HEK293 (cell line): ENCODE data around the gene CEND1.

Source experiments
- EGR2 ChIP-seq: fragments of 450-650 bp; formaldehyde crosslinking; IDR thresholded peaks from 2 replicates; pipeline ENCODE4 v1.5.1; 2016; ENCODE audit warnings: low read depth, missing biosample characterization, missing genetic modification characterization
- FEZF1 ChIP-seq: fragments of 450-650 bp; formaldehyde crosslinking; IDR thresholded peaks from 2 replicates; pipeline ENCODE4 v1.5.1; 2016; ENCODE audit warnings: missing biosample characterization, missing genetic modification characterization
- GLIS2 ChIP-seq: fragments of 450-650 bp; formaldehyde crosslinking; IDR thresholded peaks from 2 replicates; pipeline ENCODE4 v1.5.1; 2016; ENCODE audit warnings: missing biosample characterization, missing genetic modification characterization
- HOXA7 ChIP-seq: sonication (generic); formaldehyde crosslinking; IDR thresholded peaks from 2 replicates; pipeline ENCODE4 v1.8.1; 2022; ENCODE audit warnings: missing genetic modification reagents, borderline replicate concordance
- IKZF3 ChIP-seq: fragments of 450-650 bp; IDR thresholded peaks from 2 replicates; pipeline ENCODE4 v1.5.0; 2018; ENCODE audit warnings: missing biosample characterization, mild to moderate bottlenecking, missing genetic modification characterization, moderate library complexity
- KLF10 ChIP-seq: fragments of 450-650 bp; IDR thresholded peaks from 2 replicates; pipeline ENCODE4 v1.5.1; 2018; ENCODE audit warnings: missing biosample characterization, mild to moderate bottlenecking, missing genetic modification characterization
- KLF7 ChIP-seq: fragments of 450-650 bp; formaldehyde crosslinking; IDR thresholded peaks from 2 replicates; pipeline ENCODE4 v1.5.1; 2016; ENCODE audit warnings: missing biosample characterization, missing genetic modification characterization, borderline replicate concordance
- MZF1 ChIP-seq: fragments of 450-650 bp; formaldehyde crosslinking; IDR thresholded peaks from 2 replicates; pipeline ENCODE4 v1.5.1; 2017; ENCODE audit warnings: missing biosample characterization, missing genetic modification characterization, borderline replicate concordance
- REPIN1 ChIP-seq: fragments of 450-650 bp; formaldehyde crosslinking; IDR thresholded peaks from 2 replicates; pipeline ENCODE4 v1.5.1; 2017; ENCODE audit warnings: missing biosample characterization, missing genetic modification characterization, low read depth
- SALL2 ChIP-seq: fragments of 450-650 bp; formaldehyde crosslinking; IDR thresholded peaks from 2 replicates; pipeline ENCODE4 v1.5.0; 2017; ENCODE audit warnings: missing biosample characterization, mild to moderate bottlenecking, missing genetic modification characterization, borderline replicate concordance
- SCRT2 ChIP-seq: fragments of 450-650 bp; formaldehyde crosslinking; IDR thresholded peaks from 2 replicates; pipeline ENCODE4 v1.5.1; 2016; ENCODE audit warnings: missing biosample characterization, missing genetic modification characterization
- TRIM28 ChIP-seq: IDR thresholded peaks from 2 replicates; pipeline ENCODE4 v1.6.1; 2011; ENCODE audit warnings: low read length, control low read depth, borderline replicate concordance
- ZBTB20 ChIP-seq: fragments of 450-650 bp; formaldehyde crosslinking; IDR thresholded peaks from 2 replicates; pipeline ENCODE4 v1.5.1; 2016; ENCODE audit warnings: missing biosample characterization, missing genetic modification characterization
- ZBTB48 ChIP-seq: fragments of 450-650 bp; formaldehyde crosslinking; IDR thresholded peaks from 2 replicates; pipeline ENCODE4 v1.5.1; 2016; ENCODE audit warnings: missing biosample characterization, missing genetic modification characterization
- ZNF132 ChIP-seq: fragments of 450-650 bp; formaldehyde crosslinking; IDR thresholded peaks from 2 replicates; pipeline ENCODE4 v1.5.1; 2017; ENCODE audit warnings: missing biosample characterization, missing genetic modification characterization, borderline replicate concordance
- ZNF133 ChIP-seq: fragments of 450-650 bp; formaldehyde crosslinking; IDR thresholded peaks from 2 replicates; pipeline ENCODE4 v1.5.1; 2016; ENCODE audit warnings: missing biosample characterization, missing genetic modification characterization
- ZNF354C ChIP-seq: fragments of 450-650 bp; formaldehyde crosslinking; IDR thresholded peaks from 2 replicates; pipeline ENCODE4 v1.5.1; 2016; ENCODE audit warnings: missing biosample characterization, missing genetic modification characterization, low read depth, borderline replicate concordance
- ZNF510 ChIP-seq: fragments of 450-650 bp; formaldehyde crosslinking; IDR thresholded peaks from 2 replicates; pipeline ENCODE4 v1.5.1; 2018; ENCODE audit warnings: mild to moderate bottlenecking, missing genetic modification characterization, missing biosample characterization; ENCODE audit not compliant: insufficient replicate concordance
- ZNF514 ChIP-seq: fragments of 450-650 bp; formaldehyde crosslinking; IDR thresholded peaks from 2 replicates; pipeline ENCODE4 v1.5.1; 2016; ENCODE audit warnings: missing biosample characterization, missing genetic modification characterization
- ZNF600 ChIP-seq: fragments of 450-650 bp; formaldehyde crosslinking; IDR thresholded peaks from 2 replicates; pipeline ENCODE4 v1.5.1; 2016; ENCODE audit warnings: missing biosample characterization, missing genetic modification characterization
- ZNF610 ChIP-seq: fragments of 450-650 bp; formaldehyde crosslinking; IDR thresholded peaks from 2 replicates; pipeline ENCODE4 v1.5.1; 2016; ENCODE audit warnings: missing biosample characterization, missing genetic modification characterization, borderline replicate concordance
- ZNF830 ChIP-seq: fragments of 450-650 bp; IDR thresholded peaks from 2 replicates; pipeline ENCODE4 v1.5.0; 2018; ENCODE audit warnings: missing biosample characterization, missing genetic modification characterization, low read depth, mild to moderate bottlenecking, moderate library complexity
- ZSCAN16 ChIP-seq: fragments of 450-650 bp; formaldehyde crosslinking; IDR thresholded peaks from 2 replicates; pipeline ENCODE4 v1.5.1; 2016; ENCODE audit warnings: missing biosample characterization, missing genetic modification characterization
- ZXDB ChIP-seq: fragments of 450-650 bp; formaldehyde crosslinking; IDR thresholded peaks from 2 replicates; pipeline ENCODE4 v1.5.1; 2016; ENCODE audit warnings: missing biosample characterization, missing genetic modification characterization
- TF ChIP-seq, protein P1 (sequence below): fragments of 450-650 bp; formaldehyde crosslinking; IDR thresholded peaks from 2 replicates; pipeline ENCODE4 v1.5.1; 2016; ENCODE audit warnings: missing biosample characterization, missing genetic modification characterization
- TF ChIP-seq, protein P2 (sequence below): fragments of 450-650 bp; formaldehyde crosslinking; IDR thresholded peaks from 2 replicates; pipeline ENCODE4 v1.5.1; 2016; ENCODE audit warnings: missing biosample characterization, missing genetic modification characterization
- TF ChIP-seq, protein P3 (sequence below): fragments of 450-650 bp; formaldehyde crosslinking; IDR thresholded peaks from 2 replicates; pipeline ENCODE4 v1.5.1; 2016; ENCODE audit warnings: missing biosample characterization, missing genetic modification characterization, low read depth
- TF ChIP-seq, protein P4 (sequence below): fragments of 450-650 bp; formaldehyde crosslinking; IDR thresholded peaks from 2 replicates; pipeline ENCODE4 v1.5.1; 2016; ENCODE audit warnings: missing biosample characterization, missing genetic modification characterization
- TF ChIP-seq, protein P5 (sequence below): fragments of 450-650 bp; formaldehyde crosslinking; IDR thresholded peaks from 2 replicates; pipeline ENCODE4 v1.5.1; 2017; ENCODE audit warnings: missing biosample characterization, missing genetic modification characterization
- TF ChIP-seq, protein P6 (sequence below): fragments of 450-650 bp; formaldehyde crosslinking; IDR thresholded peaks from 2 replicates; pipeline ENCODE4 v1.5.1; 2016; ENCODE audit warnings: missing biosample characterization, missing genetic modification characterization, borderline replicate concordance

CEND1 gene

DNA sequence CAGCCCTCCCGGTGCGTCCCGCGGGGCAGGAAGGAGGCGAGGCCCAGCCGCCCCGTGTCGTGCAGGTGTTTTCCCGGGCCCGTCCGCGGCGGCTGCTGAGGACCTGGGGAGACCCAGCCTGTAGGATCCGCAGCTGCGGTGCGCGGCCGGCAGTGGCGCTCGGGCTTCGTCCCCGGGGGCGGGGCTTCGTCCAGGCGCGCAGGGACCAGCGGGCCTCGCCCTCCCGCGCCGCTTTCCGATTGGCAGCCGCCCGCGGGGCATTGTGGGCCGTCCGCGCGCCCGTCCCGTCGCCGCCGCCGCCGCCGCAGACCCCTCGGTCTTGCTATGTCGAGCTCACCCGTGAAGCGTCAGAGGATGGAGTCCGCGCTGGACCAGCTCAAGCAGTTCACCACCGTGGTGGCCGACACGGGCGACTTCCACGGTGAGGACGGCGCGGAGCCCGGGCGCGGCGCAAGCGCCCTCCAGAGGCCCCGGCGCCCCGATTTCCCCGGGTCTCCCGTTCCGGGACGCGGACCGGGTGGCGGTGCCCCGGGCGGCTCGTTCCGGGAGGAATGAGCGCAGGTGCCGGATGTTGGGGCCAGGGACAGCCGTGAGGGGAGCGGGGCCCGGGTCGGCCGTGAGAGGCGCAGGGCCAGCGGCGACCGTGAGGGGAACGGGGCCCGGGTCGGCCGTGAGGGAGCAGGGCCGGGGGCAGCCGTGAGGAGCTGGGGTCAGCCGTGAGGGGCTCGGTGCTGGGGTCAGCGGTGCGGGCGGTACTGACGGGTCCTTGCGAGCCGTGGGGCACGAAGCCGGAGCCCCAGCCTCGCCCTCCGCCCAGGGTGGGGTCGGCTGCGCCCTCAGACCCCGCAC is 42.5 kb downstream of the CEND1 start, which contains the start of gene TALDO1 (continued):
- TF ChIP-seq, protein P1, sequence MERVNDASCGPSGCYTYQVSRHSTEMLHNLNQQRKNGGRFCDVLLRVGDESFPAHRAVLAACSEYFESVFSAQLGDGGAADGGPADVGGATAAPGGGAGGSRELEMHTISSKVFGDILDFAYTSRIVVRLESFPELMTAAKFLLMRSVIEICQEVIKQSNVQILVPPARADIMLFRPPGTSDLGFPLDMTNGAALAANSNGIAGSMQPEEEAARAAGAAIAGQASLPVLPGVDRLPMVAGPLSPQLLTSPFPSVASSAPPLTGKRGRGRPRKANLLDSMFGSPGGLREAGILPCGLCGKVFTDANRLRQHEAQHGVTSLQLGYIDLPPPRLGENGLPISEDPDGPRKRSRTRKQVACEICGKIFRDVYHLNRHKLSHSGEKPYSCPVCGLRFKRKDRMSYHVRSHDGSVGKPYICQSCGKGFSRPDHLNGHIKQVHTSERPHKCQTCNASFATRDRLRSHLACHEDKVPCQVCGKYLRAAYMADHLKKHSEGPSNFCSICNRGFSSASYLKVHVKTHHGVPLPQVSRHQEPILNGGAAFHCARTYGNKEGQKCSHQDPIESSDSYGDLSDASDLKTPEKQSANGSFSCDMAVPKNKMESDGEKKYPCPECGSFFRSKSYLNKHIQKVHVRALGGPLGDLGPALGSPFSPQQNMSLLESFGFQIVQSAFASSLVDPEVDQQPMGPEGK (tag by site-specific recombination): peak; percentile 19; the same call in 1 of the 2 replicates
- TF ChIP-seq SCRT2 (tag by site-specific recombination) (peak; percentile 43; the same call in 1 of the 2 replicates), ZBTB48 (0 out of 2 replicates have a peak, but pooled peaks have one; percentile 14), KLF7 (tag by site-specific recombination) (no peak), GLIS2 (peak; percentile 5; the same call in 1 of the 2 replicates), TRIM28 (no peak), ZSCAN16 (tag by site-specific recombination) (no peak), ZBTB20 (tag by site-specific recombination) (peak; percentile 93), ZNF610 (tag by site-specific recombination) (no peak), FEZF1 (no peak), ZNF132 (tag by site-specific recombination) (no peak), ZNF133 (no peak), ZNF600 (tag by site-specific recombination) (peak; percentile 86; the same call in 1 of the 2 replicates), ZNF830 (tag by site-specific recombination) (no peak), MZF1 (tag by site-specific recombination) (no peak), ZNF510 (tag by site-specific recombination) (no peak), HOXA7 (CRISPR knock-in tag) (no peak), REPIN1 (no peak), KLF10 (tag by site-specific recombination) (peak; percentile 88), ZNF514 (tag by site-specific recombination) (no peak), ZNF354C (tag by site-specific recombination) (no peak), EGR2 (no peak), IKZF3 (no peak), ZXDB (peak; percentile 46; the same call in 1 of the 2 replicates), SALL2 (tag by site-specific recombination) (no peak)
- TF ChIP-seq, protein P2, sequence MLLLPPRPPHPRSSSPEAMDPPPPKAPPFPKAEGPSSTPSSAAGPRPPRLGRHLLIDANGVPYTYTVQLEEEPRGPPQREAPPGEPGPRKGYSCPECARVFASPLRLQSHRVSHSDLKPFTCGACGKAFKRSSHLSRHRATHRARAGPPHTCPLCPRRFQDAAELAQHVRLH (tag by site-specific recombination): no peak
- TF ChIP-seq, protein P3, sequence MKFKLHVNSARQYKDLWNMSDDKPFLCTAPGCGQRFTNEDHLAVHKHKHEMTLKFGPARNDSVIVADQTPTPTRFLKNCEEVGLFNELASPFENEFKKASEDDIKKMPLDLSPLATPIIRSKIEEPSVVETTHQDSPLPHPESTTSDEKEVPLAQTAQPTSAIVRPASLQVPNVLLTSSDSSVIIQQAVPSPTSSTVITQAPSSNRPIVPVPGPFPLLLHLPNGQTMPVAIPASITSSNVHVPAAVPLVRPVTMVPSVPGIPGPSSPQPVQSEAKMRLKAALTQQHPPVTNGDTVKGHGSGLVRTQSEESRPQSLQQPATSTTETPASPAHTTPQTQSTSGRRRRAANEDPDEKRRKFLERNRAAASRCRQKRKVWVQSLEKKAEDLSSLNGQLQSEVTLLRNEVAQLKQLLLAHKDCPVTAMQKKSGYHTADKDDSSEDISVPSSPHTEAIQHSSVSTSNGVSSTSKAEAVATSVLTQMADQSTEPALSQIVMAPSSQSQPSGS (tag by site-specific recombination): no peak
- TF ChIP-seq, protein P4, sequence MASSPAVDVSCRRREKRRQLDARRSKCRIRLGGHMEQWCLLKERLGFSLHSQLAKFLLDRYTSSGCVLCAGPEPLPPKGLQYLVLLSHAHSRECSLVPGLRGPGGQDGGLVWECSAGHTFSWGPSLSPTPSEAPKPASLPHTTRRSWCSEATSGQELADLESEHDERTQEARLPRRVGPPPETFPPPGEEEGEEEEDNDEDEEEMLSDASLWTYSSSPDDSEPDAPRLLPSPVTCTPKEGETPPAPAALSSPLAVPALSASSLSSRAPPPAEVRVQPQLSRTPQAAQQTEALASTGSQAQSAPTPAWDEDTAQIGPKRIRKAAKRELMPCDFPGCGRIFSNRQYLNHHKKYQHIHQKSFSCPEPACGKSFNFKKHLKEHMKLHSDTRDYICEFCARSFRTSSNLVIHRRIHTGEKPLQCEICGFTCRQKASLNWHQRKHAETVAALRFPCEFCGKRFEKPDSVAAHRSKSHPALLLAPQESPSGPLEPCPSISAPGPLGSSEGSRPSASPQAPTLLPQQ (tag by site-specific recombination): peak; percentile 87; the same call in 1 of the 2 replicates
- TF ChIP-seq, protein P5, sequence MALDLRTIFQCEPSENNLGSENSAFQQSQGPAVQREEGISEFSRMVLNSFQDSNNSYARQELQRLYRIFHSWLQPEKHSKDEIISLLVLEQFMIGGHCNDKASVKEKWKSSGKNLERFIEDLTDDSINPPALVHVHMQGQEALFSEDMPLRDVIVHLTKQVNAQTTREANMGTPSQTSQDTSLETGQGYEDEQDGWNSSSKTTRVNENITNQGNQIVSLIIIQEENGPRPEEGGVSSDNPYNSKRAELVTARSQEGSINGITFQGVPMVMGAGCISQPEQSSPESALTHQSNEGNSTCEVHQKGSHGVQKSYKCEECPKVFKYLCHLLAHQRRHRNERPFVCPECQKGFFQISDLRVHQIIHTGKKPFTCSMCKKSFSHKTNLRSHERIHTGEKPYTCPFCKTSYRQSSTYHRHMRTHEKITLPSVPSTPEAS (tag by site-specific recombination): no peak
- TF ChIP-seq, protein P6, sequence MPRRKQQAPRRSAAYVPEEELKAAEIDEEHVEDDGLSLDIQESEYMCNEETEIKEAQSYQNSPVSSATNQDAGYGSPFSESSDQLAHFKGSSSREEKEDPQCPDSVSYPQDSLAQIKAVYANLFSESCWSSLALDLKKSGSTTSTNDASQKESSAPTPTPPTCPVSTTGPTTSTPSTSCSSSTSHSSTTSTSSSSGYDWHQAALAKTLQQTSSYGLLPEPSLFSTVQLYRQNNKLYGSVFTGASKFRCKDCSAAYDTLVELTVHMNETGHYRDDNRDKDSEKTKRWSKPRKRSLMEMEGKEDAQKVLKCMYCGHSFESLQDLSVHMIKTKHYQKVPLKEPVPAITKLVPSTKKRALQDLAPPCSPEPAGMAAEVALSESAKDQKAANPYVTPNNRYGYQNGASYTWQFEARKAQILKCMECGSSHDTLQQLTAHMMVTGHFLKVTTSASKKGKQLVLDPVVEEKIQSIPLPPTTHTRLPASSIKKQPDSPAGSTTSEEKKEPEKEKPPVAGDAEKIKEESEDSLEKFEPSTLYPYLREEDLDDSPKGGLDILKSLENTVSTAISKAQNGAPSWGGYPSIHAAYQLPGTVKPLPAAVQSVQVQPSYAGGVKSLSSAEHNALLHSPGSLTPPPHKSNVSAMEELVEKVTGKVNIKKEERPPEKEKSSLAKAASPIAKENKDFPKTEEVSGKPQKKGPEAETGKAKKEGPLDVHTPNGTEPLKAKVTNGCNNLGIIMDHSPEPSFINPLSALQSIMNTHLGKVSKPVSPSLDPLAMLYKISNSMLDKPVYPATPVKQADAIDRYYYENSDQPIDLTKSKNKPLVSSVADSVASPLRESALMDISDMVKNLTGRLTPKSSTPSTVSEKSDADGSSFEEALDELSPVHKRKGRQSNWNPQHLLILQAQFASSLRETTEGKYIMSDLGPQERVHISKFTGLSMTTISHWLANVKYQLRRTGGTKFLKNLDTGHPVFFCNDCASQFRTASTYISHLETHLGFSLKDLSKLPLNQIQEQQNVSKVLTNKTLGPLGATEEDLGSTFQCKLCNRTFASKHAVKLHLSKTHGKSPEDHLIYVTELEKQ: no peak
- TF ChIP-seq, all 188 proteins: peak for 21
